WI38 (cell line): ENCODE measurements around the gene WIPI1.

Source experiments
- H3K4me3 ChIP-seq: 2 replicates; pipeline ENCODE4 v1.5.1; 2011; ENCODE audit warnings: low read depth, mild to moderate bottlenecking, control low read depth, low read length
- TF ChIP-seq, protein P1 (sequence below): IDR thresholded peaks from 2 replicates; pipeline ENCODE4 v1.5.1; 2012; ENCODE audit warnings: low read depth, mild to moderate bottlenecking, control low read depth, low read length

Gene WIPI1

GRCh38 chr17:68452724-68453290 lies 4.5 kb downstream of the WIPI1 start:
- TF ChIP-seq, protein P1, sequence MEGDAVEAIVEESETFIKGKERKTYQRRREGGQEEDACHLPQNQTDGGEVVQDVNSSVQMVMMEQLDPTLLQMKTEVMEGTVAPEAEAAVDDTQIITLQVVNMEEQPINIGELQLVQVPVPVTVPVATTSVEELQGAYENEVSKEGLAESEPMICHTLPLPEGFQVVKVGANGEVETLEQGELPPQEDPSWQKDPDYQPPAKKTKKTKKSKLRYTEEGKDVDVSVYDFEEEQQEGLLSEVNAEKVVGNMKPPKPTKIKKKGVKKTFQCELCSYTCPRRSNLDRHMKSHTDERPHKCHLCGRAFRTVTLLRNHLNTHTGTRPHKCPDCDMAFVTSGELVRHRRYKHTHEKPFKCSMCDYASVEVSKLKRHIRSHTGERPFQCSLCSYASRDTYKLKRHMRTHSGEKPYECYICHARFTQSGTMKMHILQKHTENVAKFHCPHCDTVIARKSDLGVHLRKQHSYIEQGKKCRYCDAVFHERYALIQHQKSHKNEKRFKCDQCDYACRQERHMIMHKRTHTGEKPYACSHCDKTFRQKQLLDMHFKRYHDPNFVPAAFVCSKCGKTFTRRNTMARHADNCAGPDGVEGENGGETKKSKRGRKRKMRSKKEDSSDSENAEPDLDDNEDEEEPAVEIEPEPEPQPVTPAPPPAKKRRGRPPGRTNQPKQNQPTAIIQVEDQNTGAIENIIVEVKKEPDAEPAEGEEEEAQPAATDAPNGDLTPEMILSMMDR: no peak
- no peak overlapping the region for H3K4me3 ChIP-seq

DNA sequence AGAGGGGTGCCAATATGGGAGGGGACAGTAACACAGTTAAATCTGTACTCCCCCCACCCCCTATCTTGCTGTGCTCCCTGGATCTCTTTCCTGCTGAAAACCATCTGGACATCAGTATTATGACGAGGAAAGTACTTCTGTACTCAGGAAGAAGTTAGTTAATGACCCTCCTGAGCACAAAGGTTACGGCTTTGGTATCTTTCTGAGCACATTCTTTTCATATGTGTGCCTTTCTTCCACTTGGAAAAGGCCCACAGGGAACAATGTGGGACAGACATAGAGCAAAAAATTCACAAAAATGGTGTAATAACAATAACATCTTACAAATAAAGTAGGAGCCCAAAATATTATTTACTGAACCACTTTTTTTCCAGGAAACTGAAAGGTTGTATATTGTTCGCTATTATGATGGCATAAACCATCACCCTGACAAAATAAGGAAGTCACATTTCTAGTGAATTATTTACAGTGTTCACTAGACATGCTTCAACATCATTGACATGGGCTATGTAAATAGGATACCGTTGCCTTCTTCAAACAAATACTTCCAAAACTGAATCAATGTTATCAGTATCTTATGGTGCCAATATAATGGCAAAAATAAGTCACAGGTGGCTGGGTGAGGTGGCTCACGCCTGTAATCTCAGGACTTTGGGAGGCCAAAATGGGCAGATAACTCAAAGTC lies 5.5 kb downstream of the WIPI1 start:
- no peak overlapping the region for H3K4me3 ChIP-seq
- TF ChIP-seq, protein P1: no peak

GRCh38 chr17:68450801-68451200 lies 6.5 kb downstream of the WIPI1 start:
- TF ChIP-seq, protein P1: no peak

DNA sequence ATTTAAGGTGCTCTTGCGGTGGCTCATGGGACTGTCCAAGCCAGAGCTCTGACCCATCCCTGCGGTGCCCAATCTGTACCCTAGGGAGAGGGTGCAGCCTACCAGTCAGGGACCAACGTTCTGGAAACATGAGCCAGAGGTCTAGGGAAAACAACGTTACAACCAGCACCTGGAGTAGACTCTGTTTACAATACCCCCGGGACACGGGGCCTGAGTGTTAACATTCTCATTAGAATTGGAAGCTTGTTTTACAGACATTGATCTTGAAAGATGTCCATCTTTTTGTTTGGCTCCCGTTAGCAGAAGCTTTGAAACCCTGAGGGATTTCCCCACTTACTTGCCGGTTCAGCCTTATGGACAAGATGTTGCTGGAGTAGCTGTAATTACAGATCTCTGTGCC lies 6.9 kb downstream of the WIPI1 start:
- TF ChIP-seq, protein P1: no peak
- no peak overlapping the region for H3K4me3 ChIP-seq

More at GRCh38 chr17:68450801-68451200, 6.5 kb downstream of the WIPI1 start:
- no peak overlapping the region for H3K4me3 ChIP-seq

- no peak overlapping the region for H3K4me3 ChIP-seq
- TF ChIP-seq, protein P1: no peak
Measured at GRCh38 chr17:68449021-68449739, 8.1 kb downstream of the WIPI1 start.

- no peak overlapping the region for H3K4me3 ChIP-seq
- TF ChIP-seq, protein P1: no peak
Measured at GRCh38 chr17:68446626-68447041, 10.7 kb downstream of the WIPI1 start.

GRCh38 chr17:68445671-68446070 lies 11.6 kb downstream of the WIPI1 start:
- TF ChIP-seq, protein P1: no peak
- no peak overlapping the region for H3K4me3 ChIP-seq
